NCI-H526 (cell line): ENCODE data around the gene RXFP2.

Experiments used
- DNase-seq, 2 experiments: peaks; one replicate each; lab custom pipeline; 2025; lab: John Stamatoyannopoulos, UW

RXFP2 gene

GRCh38 chr13:31739226-31739625, at the start of gene RXFP2:
RXFP2 (plus strand) TSS chr13:31739526; CDS start chr13:31739613, 87 bp downstream.
- DNase-seq, result peak in 1 of 2 experiments; percentile 8

- DNase-seq, result no peak
Measured at GRCh38 chr13:31697290-31697689, 42.0 kb upstream of the RXFP2 start.

- peak in 1 of 2 experiments; percentile 18 for DNase-seq
Measured at GRCh38 chr13:31699650-31700049, 39.7 kb upstream of the RXFP2 start.

GRCh38 chr13:31703780-31704179, 35.5 kb upstream of the RXFP2 start:
- DNase-seq, result no peak

- DNase-seq, result no peak
Measured at GRCh38 chr13:31706105-31706504, 33.2 kb upstream of the RXFP2 start.

- DNase-seq, result no peak
Measured at GRCh38 chr13:31717583-31717982, 21.7 kb upstream of the RXFP2 start.

GRCh38 chr13:31719214-31719613, 20.1 kb upstream of the RXFP2 start:
- DNase-seq, result no peak

- peak; percentile 41 to 64 for DNase-seq
Measured at GRCh38 chr13:31722673-31723072, 16.7 kb upstream of the RXFP2 start.

- no peak for DNase-seq
Measured at GRCh38 chr13:31725841-31726240, 13.5 kb upstream of the RXFP2 start.

GRCh38 chr13:31731921-31732320, 7.4 kb upstream of the RXFP2 start:
- DNase-seq, result no peak

GRCh38 chr13:31733066-31733465, 6.3 kb upstream of the RXFP2 start:
- DNase-seq, result no peak

GRCh38 chr13:31733647-31734046, 5.7 kb upstream of the RXFP2 start:
- no peak for DNase-seq

GRCh38 chr13:31742097-31742734, 2.9 kb downstream of the RXFP2 start:
- peak; percentile 26 to 87 for DNase-seq

- no peak for DNase-seq
Measured at GRCh38 chr13:31747291-31747690, 8.0 kb downstream of the RXFP2 start.

- DNase-seq, result peak in 1 of 2 experiments; percentile 17
Measured at GRCh38 chr13:31747966-31748365, 8.6 kb downstream of the RXFP2 start.

- no peak for DNase-seq
Measured at GRCh38 chr13:31749929-31750328, 10.6 kb downstream of the RXFP2 start.

GRCh38 chr13:31755211-31755610, 15.9 kb downstream of the RXFP2 start:
- DNase-seq, result no peak

GRCh38 chr13:31755803-31756212, 16.5 kb downstream of the RXFP2 start:
- no peak for DNase-seq

- no peak for DNase-seq
Measured at GRCh38 chr13:31756346-31756745, 17.0 kb downstream of the RXFP2 start.

- no peak for DNase-seq
Measured at GRCh38 chr13:31761951-31762350, 22.6 kb downstream of the RXFP2 start.

GRCh38 chr13:31764556-31764955, 25.2 kb downstream of the RXFP2 start:
- no peak for DNase-seq

- peak; percentile 92 for DNase-seq
Measured at GRCh38 chr13:31765138-31765785, 25.9 kb downstream of the RXFP2 start.

GRCh38 chr13:31767175-31767900, 28.0 kb downstream of the RXFP2 start:
- DNase-seq, result no peak
